ENCODE measurements around the gene CSTPP1. TPM values are rescaled to one million over a fixed set of nuclear protein-coding genes. Genes with fewer than 3 reads are reported as not detected.
A peak's percentile ranks its signal among the peaks of the same experiment; 100 is the strongest.

CSTPP1 gene
- total RNA-seq, 1 donor from 2014 or later: 31.5 TPM

GRCh38 chr11:47003180-47003877 lies 66.8 kb downstream of the CSTPP1 start:
- H3K36me3 ChIP-seq (ENCODE audit: control insufficient read depth, insufficient read depth, low read length): no peaks in the 10 kb centered on the region
- no peak for DNase-seq (ENCODE audit: low read depth)
- TF ChIP-seq CTCF (IDR thresholded peaks at IDR 0.05; ENCODE audit: insufficient read depth, low read length, poor library complexity, severe bottlenecking): no peak
- no peaks in the 10 kb centered on the region for H3K27me3 ChIP-seq (ENCODE audit: control insufficient read depth, insufficient read depth, low read length)
- no peak overlapping the region for H3K4me3 ChIP-seq (ENCODE audit: low read depth, low read length)

- peak; percentile 86 for DNase-seq (ENCODE audit: low read depth)
- H3K4me3 ChIP-seq (ENCODE audit: low read depth, low read length): no peak overlapping the region
- H3K36me3 ChIP-seq (ENCODE audit: control insufficient read depth, insufficient read depth, low read length): no peaks in the 10 kb centered on the region
- H3K27me3 ChIP-seq (ENCODE audit: control insufficient read depth, insufficient read depth, low read length): no peaks in the 10 kb centered on the region
- no peak for TF ChIP-seq CTCF (IDR thresholded peaks at IDR 0.05; ENCODE audit: insufficient read depth, low read length, poor library complexity, severe bottlenecking)
Observed at GRCh38 chr11:47004595-47005033, 68.1 kb downstream of the CSTPP1 start.

- Histone ChIP-seq H3K4me3 (ENCODE audit: low read depth, low read length) (no peak overlapping the region), H3K27me3 (ENCODE audit: control insufficient read depth, insufficient read depth, low read length) (no peaks in the 10 kb centered on the region), H3K36me3 (ENCODE audit: control insufficient read depth, insufficient read depth, low read length) (no peaks in the 10 kb centered on the region)
- no peak for DNase-seq (ENCODE audit: low read depth)
- no peak for TF ChIP-seq CTCF (IDR thresholded peaks at IDR 0.05; ENCODE audit: insufficient read depth, low read length, poor library complexity, severe bottlenecking)
Observed at GRCh38 chr11:47005441-47005840, 68.9 kb downstream of the CSTPP1 start.

GRCh38 chr11:47007579-47007978 lies 71.0 kb downstream of the CSTPP1 start:
- Histone ChIP-seq H3K4me3 (ENCODE audit: low read depth, low read length) (no peak overlapping the region), H3K36me3 (ENCODE audit: control insufficient read depth, insufficient read depth, low read length) (no peaks in the 10 kb centered on the region), H3K27me3 (ENCODE audit: control insufficient read depth, insufficient read depth, low read length) (no peaks in the 10 kb centered on the region)
- DNase-seq (ENCODE audit: low read depth): no peak
- TF ChIP-seq CTCF (IDR thresholded peaks at IDR 0.05; ENCODE audit: insufficient read depth, low read length, poor library complexity, severe bottlenecking): no peak

- no peak overlapping the region for H3K4me3 ChIP-seq (ENCODE audit: low read depth, low read length)
Observed at GRCh38 chr11:47010179-47010578, 73.6 kb downstream of the CSTPP1 start.

More at GRCh38 chr11:47010179-47010578, 73.6 kb downstream of the CSTPP1 start:
- no peaks in the 10 kb centered on the region for H3K36me3 ChIP-seq (ENCODE audit: control insufficient read depth, insufficient read depth, low read length)
- H3K27me3 ChIP-seq (ENCODE audit: control insufficient read depth, insufficient read depth, low read length): no peaks in the 10 kb centered on the region
- no peak for DNase-seq (ENCODE audit: low read depth)
- no peak for TF ChIP-seq CTCF (IDR thresholded peaks at IDR 0.05; ENCODE audit: insufficient read depth, low read length, poor library complexity, severe bottlenecking)

All from kidney epithelial cell (primary cell).